Neuron (in vitro differentiated cells): Measurements from ENCODE around the gene TP53I13.
A peak's percentile ranks its signal among the peaks of the same experiment; 100 is the strongest.
"Not testable (repeated sequence)": the region's sequence is repeated elsewhere in the genome, so short reads cannot be mapped to it uniquely, and the experiment has no call there.

Experiments
- H2AFZ ChIP-seq: one replicate; pipeline ENCODE4 v1.6.1; 2013; ENCODE audit warnings: low read depth, mild to moderate bottlenecking, inconsistent platforms, low read length, moderate library complexity
- H3K27me3 ChIP-seq: one replicate; pipeline ENCODE4 v1.6.1; 2013; ENCODE audit warnings: low read length; ENCODE audit not compliant: insufficient read depth
- H3K36me3 ChIP-seq: one replicate; pipeline ENCODE4 v1.6.1; 2013; ENCODE audit warnings: low read length; ENCODE audit not compliant: insufficient read depth
- H3K4me1 ChIP-seq: one replicate; pipeline ENCODE4 v1.6.1; 2013; ENCODE audit warnings: low read length; ENCODE audit not compliant: insufficient read depth
- H3K4me3 ChIP-seq: 2 replicates; pipeline ENCODE4 v1.5.1; 2013; ENCODE audit warnings: mild to moderate bottlenecking, low read length, moderate library complexity
- H3K9me3 ChIP-seq: one replicate; pipeline ENCODE4 v1.6.1; 2013; ENCODE audit warnings: low read length

The TP53I13 gene, protein sequence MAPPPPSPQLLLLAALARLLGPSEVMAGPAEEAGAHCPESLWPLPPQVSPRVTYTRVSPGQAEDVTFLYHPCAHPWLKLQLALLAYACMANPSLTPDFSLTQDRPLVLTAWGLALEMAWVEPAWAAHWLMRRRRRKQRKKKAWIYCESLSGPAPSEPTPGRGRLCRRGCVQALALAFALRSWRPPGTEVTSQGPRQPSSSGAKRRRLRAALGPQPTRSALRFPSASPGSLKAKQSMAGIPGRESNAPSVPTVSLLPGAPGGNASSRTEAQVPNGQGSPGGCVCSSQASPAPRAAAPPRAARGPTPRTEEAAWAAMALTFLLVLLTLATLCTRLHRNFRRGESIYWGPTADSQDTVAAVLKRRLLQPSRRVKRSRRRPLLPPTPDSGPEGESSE

DNA sequence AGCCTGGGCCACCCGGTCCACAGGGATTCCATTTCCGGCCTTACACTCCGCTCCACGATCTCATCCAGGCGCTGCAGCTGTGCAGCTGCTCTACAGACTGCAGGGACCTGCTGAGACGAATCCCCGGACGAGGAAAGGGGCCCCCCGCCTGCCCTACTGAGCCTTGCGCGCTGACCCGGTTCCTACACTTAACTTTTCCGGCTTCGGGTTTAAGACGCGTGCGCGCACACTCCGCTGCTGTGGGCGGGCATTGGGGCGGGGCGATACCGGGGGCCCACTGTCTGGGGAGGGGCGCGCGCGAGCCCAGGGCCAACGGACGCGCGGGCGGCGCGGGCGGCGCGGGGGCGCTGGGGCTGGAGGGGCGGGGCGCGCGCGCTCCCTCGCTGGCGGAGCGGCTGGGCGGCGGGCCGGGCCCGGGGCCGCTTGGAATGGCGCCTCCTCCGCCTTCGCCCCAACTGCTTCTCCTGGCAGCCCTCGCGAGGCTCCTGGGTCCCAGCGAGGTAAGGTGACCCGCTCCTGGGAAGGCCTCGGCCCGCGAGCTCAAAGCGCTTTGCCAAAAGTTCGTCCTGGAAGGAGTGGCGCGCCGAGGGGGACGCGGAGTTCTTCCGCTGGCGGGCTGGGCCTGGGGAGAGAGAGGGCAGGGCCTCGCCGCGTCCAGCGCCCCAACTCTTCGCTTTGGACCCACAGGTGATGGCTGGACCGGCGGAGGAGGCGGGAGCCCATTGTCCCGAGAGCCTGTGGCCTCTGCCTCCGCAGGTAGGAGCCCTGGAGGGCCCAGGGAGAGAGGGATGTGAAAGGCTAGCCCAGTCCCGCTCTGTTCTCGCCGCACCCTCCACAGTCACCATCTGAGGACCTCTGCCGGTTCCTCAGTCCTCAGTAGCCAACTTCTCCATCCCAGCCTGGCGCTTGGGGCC is at the start of gene TP53I13:
Gene TP53I13, plus strand, starts transcription at position 371 of the 914 bp plus-strand sequence. Its CDS starts 58 bp downstream, at position 429.
- Histone ChIP-seq H3K36me3 (peaks cover 24% of the 10 kb centered on the region), H3K9me3 (no peaks in the 10 kb centered on the region), H2AFZ (peak within 1 kb of the TSS; percentile 83), H3K27me3 (no peaks in the 10 kb centered on the region), H3K4me3 (peak within 1 kb of the TSS; percentile 84), H3K4me1 (peaks cover 8% of the 10 kb centered on the region)

DNA sequence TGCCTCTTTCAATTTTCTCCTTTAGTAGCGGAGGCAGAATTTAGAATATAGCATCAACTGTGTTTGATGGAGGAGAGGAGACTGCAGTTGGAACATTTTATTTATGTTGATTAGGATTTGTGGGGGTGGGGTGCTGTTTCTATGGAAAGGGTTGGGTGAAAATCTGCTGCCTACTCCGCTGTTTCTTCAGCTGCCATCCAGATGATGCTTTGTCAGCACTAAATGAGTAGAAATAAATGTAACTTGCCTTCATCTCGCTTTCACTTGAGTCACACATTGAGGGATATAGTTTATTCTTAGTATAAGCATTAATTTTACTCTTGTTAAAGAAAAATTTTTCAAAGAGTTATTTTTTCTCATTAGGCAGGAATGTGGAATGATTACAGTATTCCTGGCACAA is 43.8 kb upstream of the TP53I13 start:
- Histone ChIP-seq H3K4me3 (no peak overlapping the region), H3K36me3 (peaks cover 78% of the 10 kb centered on the region), H2AFZ (no peak overlapping the region), H3K9me3 (no peaks in the 10 kb centered on the region), H3K4me1 (no peaks in the 10 kb centered on the region), H3K27me3 (no peaks in the 10 kb centered on the region)

DNA sequence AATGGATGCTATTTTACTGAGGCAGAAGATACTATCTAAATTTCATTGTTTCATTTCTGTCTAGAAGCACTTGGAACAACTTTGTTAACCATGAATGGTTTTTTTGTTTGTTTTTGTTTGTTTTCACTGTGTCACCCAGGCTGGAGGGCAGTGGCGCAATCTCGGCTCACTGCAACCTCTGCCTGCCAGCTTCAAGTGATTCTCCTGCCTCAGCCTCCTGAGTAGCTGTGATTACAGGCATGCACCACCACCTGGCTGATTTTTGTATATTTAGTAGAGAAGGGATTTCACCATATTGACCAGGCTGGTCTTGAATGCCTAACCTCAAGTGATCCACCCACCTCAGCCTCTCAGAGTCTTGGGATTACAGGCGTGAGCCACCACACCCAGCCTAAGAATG is 42.2 kb upstream of the TP53I13 start:
- Histone ChIP-seq H3K4me3 (no peak overlapping the region), H3K9me3 (no peaks in the 10 kb centered on the region), H3K4me1 (no peaks in the 10 kb centered on the region), H3K27me3 (no peaks in the 10 kb centered on the region), H3K36me3 (peaks cover 75% of the 10 kb centered on the region), H2AFZ (no peak overlapping the region)

DNA sequence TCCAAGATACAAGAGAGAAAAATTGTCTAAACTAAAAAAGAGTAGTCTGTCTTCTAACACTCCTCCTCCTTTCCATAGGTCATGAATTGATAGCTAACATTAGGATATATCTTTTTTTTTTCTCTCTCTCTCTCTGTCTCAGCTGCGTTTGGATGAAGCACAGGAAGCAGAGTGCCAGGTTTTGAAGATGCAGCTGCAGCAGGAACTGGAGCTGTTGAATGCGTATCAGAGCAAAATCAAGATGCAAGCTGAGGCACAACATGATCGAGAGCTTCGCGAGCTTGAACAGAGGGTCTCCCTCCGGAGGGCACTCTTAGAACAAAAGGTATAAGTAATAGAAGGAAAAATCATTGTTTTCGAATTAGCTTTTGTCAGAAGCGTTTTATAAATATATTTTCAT is 34.5 kb upstream of the TP53I13 start:
- no peaks in the 10 kb centered on the region for H3K9me3 ChIP-seq
- H3K36me3 ChIP-seq: peaks cover 62% of the 10 kb centered on the region
- no peaks in the 10 kb centered on the region for H3K27me3 ChIP-seq
- no peak overlapping the region for H3K4me3 ChIP-seq
- no peak overlapping the region for H2AFZ ChIP-seq
- H3K4me1 ChIP-seq: no peaks in the 10 kb centered on the region

DNA sequence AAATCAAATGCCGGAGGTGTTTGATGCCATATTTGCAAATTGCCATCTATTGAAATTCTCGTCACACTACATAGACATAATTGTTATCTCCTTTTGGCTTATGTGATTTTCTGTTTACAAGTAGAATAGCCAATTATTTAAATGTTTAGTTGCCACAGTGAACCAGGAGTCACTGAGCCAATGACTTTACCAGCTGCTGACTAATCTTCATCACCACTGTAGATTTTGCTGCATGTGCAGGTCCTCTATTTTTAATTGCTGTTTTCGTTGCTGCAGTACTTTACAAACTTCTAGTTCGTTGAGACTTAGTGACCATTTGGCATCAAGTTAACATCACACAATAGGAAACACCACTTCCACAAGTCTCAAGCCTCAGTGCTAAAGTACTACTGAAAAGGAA is 24.4 kb upstream of the TP53I13 start:
- Histone ChIP-seq H3K4me3 (no peak overlapping the region), H3K27me3 (no peaks in the 10 kb centered on the region), H3K4me1 (peaks cover 13% of the 10 kb centered on the region), H3K36me3 (peaks cover 47% of the 10 kb centered on the region), H2AFZ (no peak overlapping the region), H3K9me3 (no peaks in the 10 kb centered on the region)

DNA sequence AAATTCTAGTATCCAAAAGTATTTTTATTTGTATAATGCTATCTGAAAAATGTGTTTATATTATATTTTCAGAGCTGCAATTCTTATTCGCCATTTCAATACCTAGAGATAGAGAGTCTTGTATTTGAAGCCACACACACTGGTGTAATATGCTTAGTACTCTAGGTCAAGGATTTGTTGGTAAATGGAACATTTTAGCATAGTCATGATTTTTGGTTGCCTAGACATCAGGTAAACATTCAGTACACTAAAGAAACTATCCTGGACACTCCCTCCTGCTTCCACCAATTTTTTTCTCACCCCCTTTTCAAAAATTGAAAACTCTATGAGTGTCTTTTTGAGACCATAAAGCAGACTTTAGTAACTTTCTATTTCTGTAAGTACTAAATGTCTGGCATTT is 22.4 kb upstream of the TP53I13 start:
- H3K4me1 ChIP-seq: peaks cover 17% of the 10 kb centered on the region
- no peaks in the 10 kb centered on the region for H3K9me3 ChIP-seq
- H3K36me3 ChIP-seq: peaks cover 46% of the 10 kb centered on the region
- no peak overlapping the region for H3K4me3 ChIP-seq
- H2AFZ ChIP-seq: no peak overlapping the region
- no peaks in the 10 kb centered on the region for H3K27me3 ChIP-seq

DNA sequence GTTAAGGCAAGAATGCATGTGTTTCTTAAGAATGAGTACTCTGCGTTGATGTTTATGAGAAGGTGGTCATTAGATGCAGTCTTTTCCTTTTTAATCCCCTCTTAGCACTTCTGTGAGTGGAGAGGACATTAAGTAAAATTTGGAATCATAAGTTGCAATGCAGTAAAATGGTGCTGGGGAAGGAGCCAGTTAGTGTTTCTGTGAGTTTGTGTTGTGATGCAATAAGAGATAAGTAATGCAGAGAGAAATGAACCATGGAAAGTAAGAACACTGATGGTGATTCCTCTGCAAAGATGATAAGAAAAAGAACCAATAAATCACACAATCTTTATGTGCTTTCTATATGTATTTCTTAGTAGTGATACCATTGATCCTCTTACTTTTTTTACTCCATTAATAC is 21.7 kb upstream of the TP53I13 start:
- Histone ChIP-seq H3K4me1 (peaks cover 17% of the 10 kb centered on the region), H3K4me3 (no peak overlapping the region), H3K27me3 (no peaks in the 10 kb centered on the region), H3K36me3 (peaks cover 42% of the 10 kb centered on the region), H2AFZ (no peak overlapping the region), H3K9me3 (peaks cover 3% of the 10 kb centered on the region)

DNA sequence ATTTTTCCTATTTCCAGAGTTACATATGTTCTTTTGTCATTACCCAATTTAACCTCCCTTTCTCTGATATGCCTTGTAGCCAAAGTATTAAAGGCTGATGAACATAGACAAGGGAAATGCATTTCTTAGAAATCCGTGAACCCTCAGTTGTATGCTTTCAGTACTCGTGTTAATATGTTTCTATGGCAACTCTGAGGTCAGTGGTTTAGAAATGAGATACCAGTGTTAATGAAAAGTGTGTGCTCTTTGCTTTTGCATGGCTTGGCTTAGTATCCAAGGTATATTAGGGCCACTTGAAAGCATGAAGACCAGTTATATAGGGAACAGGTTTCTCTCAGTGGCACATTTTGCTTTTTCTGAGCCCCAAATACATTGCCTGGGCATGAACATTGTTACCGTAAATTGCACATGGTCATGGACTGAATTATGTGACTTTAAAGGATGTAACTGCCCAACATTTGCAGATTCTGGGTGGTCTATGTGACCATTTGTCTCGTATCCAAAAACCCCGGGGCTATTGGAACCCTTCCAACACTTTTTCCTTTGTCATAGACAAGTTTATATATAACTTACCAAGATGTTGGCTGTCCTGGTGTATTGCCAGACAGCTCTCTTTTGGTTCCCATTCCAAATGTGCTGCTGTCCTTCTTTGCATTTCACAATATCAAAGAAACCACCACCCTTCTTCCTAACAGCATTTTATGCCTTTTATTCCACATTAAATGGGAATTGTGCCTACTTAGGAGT is 19.2 kb upstream of the TP53I13 start:
- H3K9me3 ChIP-seq: peaks cover 3% of the 10 kb centered on the region
- H3K4me1 ChIP-seq: peaks cover 17% of the 10 kb centered on the region
- no peak overlapping the region for H3K4me3 ChIP-seq
- no peaks in the 10 kb centered on the region for H3K27me3 ChIP-seq
- H2AFZ ChIP-seq: no peak overlapping the region
- peaks cover 20% of the 10 kb centered on the region for H3K36me3 ChIP-seq

DNA sequence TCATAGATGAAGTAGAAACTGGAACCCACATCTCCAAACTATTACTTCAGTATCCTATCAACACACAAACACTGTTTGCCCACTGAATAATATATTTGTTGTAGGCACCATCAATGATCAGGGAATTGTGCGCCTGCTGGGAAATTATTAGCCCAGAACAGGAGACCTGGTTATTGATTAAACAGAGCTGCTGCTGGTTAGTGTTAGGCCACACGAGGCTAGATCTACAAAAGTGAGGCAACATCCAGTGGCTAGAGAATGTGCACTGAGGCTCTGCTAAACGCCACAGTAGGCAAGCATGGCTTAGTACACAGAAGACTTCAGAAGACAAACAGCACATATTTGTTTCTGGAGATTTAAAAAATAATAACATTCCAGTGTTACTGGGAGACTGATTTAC is 12.7 kb upstream of the TP53I13 start:
- H3K4me3 ChIP-seq: no peak overlapping the region
- H3K9me3 ChIP-seq: peaks cover 3% of the 10 kb centered on the region
- no peaks in the 10 kb centered on the region for H3K27me3 ChIP-seq
- H2AFZ ChIP-seq: no peak overlapping the region
- peaks cover 3% of the 10 kb centered on the region for H3K36me3 ChIP-seq
- H3K4me1 ChIP-seq: no peaks in the 10 kb centered on the region

DNA sequence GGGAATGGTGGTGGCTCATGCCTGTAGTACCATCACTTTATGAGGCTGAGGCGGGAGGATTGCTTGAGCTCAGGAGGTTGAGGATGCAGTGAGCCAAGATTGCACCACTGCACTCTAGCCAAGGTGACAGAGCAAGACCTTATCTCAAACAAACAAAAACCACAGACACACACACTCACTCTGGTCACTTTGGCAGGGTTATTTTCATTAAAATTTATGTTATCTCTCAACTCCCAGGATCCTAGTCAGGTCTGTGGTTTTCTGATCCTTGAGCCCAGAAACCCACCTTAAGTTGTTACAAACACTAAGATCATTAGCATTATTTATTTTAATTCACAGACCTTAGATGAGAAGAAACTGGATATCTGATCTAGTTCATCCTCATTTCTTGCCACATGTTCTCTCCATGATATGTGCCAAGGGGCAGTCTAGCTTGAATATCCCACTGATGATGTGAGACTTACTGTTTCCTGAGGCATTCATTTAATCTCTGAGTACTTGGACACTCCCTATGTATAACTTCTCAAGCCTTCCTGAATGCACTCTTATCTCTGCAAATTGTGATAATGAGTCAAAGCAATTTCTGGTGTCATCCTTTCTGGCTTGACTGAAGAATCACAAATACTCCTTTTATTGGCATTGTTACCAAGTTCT is 11.3 kb upstream of the TP53I13 start:
- no peak overlapping the region for H3K4me3 ChIP-seq
- no peak overlapping the region for H2AFZ ChIP-seq
- no peaks in the 10 kb centered on the region for H3K27me3 ChIP-seq
- no peaks in the 10 kb centered on the region for H3K4me1 ChIP-seq
- H3K9me3 ChIP-seq: no peaks in the 10 kb centered on the region
- peaks cover 4% of the 10 kb centered on the region for H3K36me3 ChIP-seq

DNA sequence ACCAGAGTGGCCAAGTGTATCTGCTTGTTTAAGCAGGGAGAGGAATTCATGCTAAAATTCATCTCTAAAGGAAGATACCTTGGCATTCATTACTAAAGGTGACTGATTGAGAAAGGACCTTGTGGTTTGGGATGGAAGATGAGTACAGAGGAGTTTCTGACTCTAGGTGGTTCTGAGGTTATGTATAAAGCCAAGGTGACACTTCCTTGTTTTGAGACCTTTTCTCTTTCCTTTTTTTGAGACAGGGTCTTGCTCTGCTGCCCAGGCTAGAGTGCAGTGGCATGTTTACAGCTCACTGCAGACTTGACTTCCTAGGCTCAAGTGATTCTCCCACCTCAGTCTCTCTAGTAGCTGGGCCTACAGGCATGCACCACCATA is 10.8 kb upstream of the TP53I13 start:
- Histone ChIP-seq H3K27me3 (no peaks in the 10 kb centered on the region), H3K9me3 (no peaks in the 10 kb centered on the region), H3K4me1 (no peaks in the 10 kb centered on the region), H3K36me3 (peaks cover 4% of the 10 kb centered on the region), H2AFZ (no peak overlapping the region), H3K4me3 (no peak overlapping the region)

DNA sequence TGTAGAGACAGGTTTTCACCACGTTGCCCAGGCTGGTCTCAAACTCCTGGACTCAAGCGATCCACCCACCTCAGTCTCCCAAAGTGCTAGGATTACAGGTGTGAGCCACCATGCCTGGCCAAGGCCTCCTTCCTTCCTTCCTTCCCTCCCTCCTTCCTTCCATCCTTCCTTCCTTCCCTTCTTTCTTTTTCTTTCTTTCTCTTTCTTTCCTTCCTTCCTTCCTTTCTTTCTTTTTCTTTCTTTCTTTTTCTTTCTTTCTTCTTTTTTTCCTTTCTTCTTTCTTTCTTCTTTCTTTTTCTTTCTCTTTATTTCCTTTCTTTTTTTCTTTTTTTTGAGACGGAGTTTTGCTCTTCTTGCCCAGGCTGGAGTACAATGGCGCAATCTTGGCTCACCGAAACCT is 10.4 kb upstream of the TP53I13 start:
- H3K4me3 ChIP-seq, H3K36me3 ChIP-seq, H2AFZ ChIP-seq, H3K27me3 ChIP-seq, H3K9me3 ChIP-seq, H3K4me1 ChIP-seq: not testable (repeated sequence)
